ENCODE results near the gene TRMT13. TPM values are rescaled to one million over a fixed set of nuclear protein-coding genes. Genes with fewer than 3 reads are reported as not detected.

Gene TRMT13
- total RNA-seq, 4 donors from 2014 or later, result 6.2 to 25.7 (median 9.3) TPM

Small RNAs within 50 kb of the gene (small RNA-seq; reads per million reads assigned to genes)
- gene AC093019.1 (0 reads per million in 3 donors), gene RPL23AP90 (0 reads per million in 3 donors)

Other genes starting within 250 kb of the TRMT13 start
- gene SLC35A3, start 163.2 kb upstream of the TRMT13 start, total RNA-seq, result 10 to 100 TPM; 16.8 to 24.6 (median 22.9) TPM
- 1 to 10 TPM; 1.2 to 3.0 (median 2.4) TPM for gene SASS6, start 233 bp upstream of the TRMT13 start, total RNA-seq
- gene LRRC39, start 45.1 kb downstream of the TRMT13 start, total RNA-seq, result under 1 TPM; 0.50 to 0.97 (median 0.85) TPM
- 10 to 100 TPM in 3 of 4 donors, 1 to 10 TPM in 1; 9.1 to 14.2 (median 12.6) TPM for gene DBT, start 116.7 kb downstream of the TRMT13 start, total RNA-seq
- 10 to 100 TPM; 18.7 to 22.0 (median 21.4) TPM for gene RTCA, start 133.1 kb downstream of the TRMT13 start, total RNA-seq
- 10 to 100 TPM in 1 of 4 donors, 1 to 10 TPM in 3; 6.6 to 12.2 (median 7.4) TPM for gene CDC14A, start 219.3 kb downstream of the TRMT13 start, total RNA-seq

All from esophagus muscularis mucosa (tissue), 4 donors.